A673 (cell line): ENCODE results near the gene GABRA5.

Experiments used
- EZH2 ChIP-seq: fragments of 200-600 bp; sonication (generic); IDR thresholded peaks from 2 replicates; pipeline ENCODE4 v1.6.1; 2017; ENCODE audit warnings: borderline replicate concordance, low read depth, mild to moderate bottlenecking, mixed read lengths, antibody characterized with exemption, low read length; ENCODE audit not compliant: poor library complexity, severe bottlenecking
- TF ChIP-seq, protein P1 (sequence below): fragments of 300-800, 200-600 bp; sonication (generic); conservative IDR thresholded peaks from 2 replicates; pipeline ENCODE4 v1.5.1; 2017; ENCODE audit warnings: low read depth, mild to moderate bottlenecking, antibody characterized with exemption, low read length, moderate library complexity, mixed read lengths

DNA sequence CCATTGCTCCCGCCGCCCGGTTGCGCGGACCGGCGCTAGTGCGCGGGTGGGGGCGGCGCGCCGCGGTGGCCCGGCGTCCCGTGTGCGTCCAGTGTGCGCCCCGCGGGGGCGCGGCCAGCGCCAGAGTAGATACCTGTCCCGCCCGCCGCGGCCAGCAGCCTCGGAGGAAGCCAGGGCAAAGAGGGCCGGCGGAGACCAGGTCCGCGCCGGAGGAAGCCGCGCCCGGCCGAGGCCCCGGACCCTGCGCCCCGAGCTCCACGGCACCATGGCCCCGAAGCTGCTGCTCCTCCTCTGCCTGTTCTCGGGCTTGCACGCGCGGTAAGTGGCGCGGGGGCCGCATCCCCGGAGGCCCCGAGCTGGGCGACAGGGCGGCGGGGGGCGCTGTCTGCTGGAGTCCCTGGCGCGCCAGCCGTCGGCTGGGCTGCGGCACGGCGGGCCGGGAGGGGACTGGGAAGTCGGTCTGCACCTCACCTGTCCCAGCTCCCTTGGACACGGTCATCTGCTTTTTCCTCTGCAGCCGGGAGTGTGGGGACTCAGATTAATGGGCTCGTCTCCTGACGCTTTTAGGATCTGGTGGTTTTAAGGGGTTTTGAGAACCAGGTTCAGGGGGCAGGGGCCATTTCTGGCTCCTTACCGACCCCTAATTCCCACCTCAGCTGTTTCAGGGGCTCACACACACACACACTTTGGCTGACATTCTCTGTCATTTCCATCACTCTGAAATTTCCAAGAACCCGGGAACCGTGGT, 104.6 kb downstream of the GABRA5 start:
- TF ChIP-seq, protein P1, sequence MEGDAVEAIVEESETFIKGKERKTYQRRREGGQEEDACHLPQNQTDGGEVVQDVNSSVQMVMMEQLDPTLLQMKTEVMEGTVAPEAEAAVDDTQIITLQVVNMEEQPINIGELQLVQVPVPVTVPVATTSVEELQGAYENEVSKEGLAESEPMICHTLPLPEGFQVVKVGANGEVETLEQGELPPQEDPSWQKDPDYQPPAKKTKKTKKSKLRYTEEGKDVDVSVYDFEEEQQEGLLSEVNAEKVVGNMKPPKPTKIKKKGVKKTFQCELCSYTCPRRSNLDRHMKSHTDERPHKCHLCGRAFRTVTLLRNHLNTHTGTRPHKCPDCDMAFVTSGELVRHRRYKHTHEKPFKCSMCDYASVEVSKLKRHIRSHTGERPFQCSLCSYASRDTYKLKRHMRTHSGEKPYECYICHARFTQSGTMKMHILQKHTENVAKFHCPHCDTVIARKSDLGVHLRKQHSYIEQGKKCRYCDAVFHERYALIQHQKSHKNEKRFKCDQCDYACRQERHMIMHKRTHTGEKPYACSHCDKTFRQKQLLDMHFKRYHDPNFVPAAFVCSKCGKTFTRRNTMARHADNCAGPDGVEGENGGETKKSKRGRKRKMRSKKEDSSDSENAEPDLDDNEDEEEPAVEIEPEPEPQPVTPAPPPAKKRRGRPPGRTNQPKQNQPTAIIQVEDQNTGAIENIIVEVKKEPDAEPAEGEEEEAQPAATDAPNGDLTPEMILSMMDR, result no peak
- TF ChIP-seq EZH2, result no peak
